Measurements from ENCODE around the gene SLC49A3. TPM values are rescaled to one million over a fixed set of nuclear protein-coding genes. Genes with fewer than 3 reads are reported as not detected.
"Not testable (repeated sequence)": the region's sequence is repeated elsewhere in the genome, so short reads cannot be mapped to it uniquely, and the experiment has no call there.

Gene SLC49A3
- total RNA-seq, 1 donor from 2014 or later = 1.9 TPM

DNA sequence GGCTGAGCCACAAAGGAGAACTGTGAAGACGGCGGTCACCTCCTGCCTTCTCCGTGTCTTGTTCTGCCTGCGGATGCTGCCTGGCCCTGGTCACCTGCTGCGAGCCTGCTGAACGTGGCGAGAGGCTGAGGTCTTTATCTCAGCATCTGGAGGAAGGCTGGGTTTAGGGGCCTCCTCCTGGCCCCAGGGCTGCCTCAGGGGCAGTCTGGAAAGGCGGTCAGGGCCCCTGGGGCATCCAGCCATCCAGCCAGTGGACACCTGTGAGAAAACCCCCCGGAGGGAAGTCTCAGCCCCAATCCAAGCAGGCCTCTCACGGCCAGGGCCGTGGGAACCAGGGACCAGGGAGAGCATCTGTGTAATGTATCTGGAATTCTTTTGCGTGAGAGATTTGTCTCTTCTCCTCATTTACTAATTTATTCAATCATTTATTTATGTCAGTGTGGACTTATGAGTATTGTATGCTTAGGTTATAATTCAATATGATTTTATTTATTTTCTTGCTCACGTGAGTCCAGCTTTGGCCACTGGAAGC is 52.3 kb downstream of the SLC49A3 start:
- Mint-ChIP-seq H3K27ac (no peak overlapping the region), H3K36me3 (peaks cover 3% of the 10 kb centered on the region), H3K9me3 (peaks cover 14% of the 10 kb centered on the region), H3K27me3 (ENCODE audit: insufficient read depth, low read depth) (peaks cover 10% of the 10 kb centered on the region), H3K4me1 (peaks cover 11% of the 10 kb centered on the region), H3K4me3 (no peak overlapping the region)
- Histone ChIP-seq H3K9ac (no peak overlapping the region), H3K9me3 (ENCODE audit: low read depth) (no peaks in the 10 kb centered on the region), H3K27me3 (no peaks in the 10 kb centered on the region), H3K27ac (no peak overlapping the region), H3F3A (ENCODE audit: low read depth) (no peaks in the 10 kb centered on the region), H3K4me3 (no peak overlapping the region), H3K36me3 (no peaks in the 10 kb centered on the region), H4K20me1 (ENCODE audit: low read depth) (no peaks in the 10 kb centered on the region), H3K79me2 (ENCODE audit: low read depth) (no peaks in the 10 kb centered on the region), H2AFZ (replicated peaks) (no peak overlapping the region), H3K4me1 (no peaks in the 10 kb centered on the region), H3K4me2 (no peak overlapping the region)
- TF ChIP-seq EZH2phosphoT487 (IDR thresholded peaks at IDR 0.05) (no peak), EZH2 (IDR thresholded peaks at IDR 0.05) (no peak), CTCF (IDR thresholded peaks at IDR 0.05) (no peak)
- DNase-seq (ENCODE audit: low spot score) = peak; percentile 1

DNA sequence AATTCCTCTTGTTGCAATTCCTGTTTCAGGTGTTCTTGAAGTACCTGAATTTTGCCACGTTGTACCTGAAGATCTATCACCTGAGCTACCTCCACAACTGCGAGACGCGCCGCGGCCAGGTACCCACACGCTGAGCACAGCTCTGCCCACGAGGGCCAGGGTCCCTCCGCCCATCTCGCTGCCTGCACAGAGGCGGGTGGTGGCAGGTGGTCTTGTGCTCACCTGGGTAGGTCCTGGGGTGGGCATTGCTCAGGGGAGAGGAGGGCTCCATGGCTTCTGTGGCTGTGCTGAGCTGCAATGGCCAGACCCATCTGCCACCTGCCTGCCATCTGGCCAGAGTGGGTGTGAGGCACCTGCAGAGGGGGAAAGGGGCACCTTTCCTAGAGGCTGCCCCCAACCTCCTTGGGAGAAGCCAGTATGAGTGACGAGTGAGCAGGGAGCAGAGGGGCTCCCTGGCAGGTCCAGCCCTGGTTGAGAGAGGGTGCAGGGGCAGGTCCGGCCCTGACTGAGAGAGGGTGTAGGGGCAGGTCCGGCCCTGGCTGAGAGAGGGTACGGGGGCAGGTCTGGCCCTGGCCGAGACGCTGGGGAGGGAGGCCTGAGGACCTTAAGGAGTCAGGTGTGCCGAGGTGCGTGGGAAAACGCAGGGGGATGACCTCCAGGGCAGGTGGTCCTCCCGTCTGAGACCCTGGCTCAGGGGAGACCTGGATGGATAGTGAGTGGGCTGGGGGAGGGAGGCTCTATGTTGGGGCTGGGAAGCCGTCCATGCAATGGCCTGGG is 52.9 kb downstream of the SLC49A3 start:
- H3K9ac ChIP-seq = no peak overlapping the region
- H3K4me1 Mint-ChIP-seq = peaks cover 11% of the 10 kb centered on the region
- H3K79me2 ChIP-seq (ENCODE audit: low read depth) = no peaks in the 10 kb centered on the region
- DNase-seq (ENCODE audit: low spot score) = peak; percentile 1
- H3K27me3 Mint-ChIP-seq (ENCODE audit: insufficient read depth, low read depth) = peaks cover 8% of the 10 kb centered on the region
- H3K4me1 ChIP-seq = no peaks in the 10 kb centered on the region
- no peaks in the 10 kb centered on the region for H3K36me3 ChIP-seq
- no peaks in the 10 kb centered on the region for H3K27me3 ChIP-seq
- no peaks in the 10 kb centered on the region for H3K9me3 ChIP-seq (ENCODE audit: low read depth)
- H4K20me1 ChIP-seq (ENCODE audit: low read depth) = no peaks in the 10 kb centered on the region
- no peak overlapping the region for H3K4me3 Mint-ChIP-seq
- no peak overlapping the region for H3K4me2 ChIP-seq
- no peaks in the 10 kb centered on the region for H3F3A ChIP-seq (ENCODE audit: low read depth)
- H3K9me3 Mint-ChIP-seq = peaks cover 14% of the 10 kb centered on the region
- H3K27ac ChIP-seq = no peak overlapping the region
- no peak overlapping the region for H3K27ac Mint-ChIP-seq
- TF ChIP-seq EZH2 (IDR thresholded peaks at IDR 0.05) = no peak
- no peak overlapping the region for H3K4me3 ChIP-seq
- peaks cover 3% of the 10 kb centered on the region for H3K36me3 Mint-ChIP-seq
- H2AFZ ChIP-seq (replicated peaks) = no peak overlapping the region

DNA sequence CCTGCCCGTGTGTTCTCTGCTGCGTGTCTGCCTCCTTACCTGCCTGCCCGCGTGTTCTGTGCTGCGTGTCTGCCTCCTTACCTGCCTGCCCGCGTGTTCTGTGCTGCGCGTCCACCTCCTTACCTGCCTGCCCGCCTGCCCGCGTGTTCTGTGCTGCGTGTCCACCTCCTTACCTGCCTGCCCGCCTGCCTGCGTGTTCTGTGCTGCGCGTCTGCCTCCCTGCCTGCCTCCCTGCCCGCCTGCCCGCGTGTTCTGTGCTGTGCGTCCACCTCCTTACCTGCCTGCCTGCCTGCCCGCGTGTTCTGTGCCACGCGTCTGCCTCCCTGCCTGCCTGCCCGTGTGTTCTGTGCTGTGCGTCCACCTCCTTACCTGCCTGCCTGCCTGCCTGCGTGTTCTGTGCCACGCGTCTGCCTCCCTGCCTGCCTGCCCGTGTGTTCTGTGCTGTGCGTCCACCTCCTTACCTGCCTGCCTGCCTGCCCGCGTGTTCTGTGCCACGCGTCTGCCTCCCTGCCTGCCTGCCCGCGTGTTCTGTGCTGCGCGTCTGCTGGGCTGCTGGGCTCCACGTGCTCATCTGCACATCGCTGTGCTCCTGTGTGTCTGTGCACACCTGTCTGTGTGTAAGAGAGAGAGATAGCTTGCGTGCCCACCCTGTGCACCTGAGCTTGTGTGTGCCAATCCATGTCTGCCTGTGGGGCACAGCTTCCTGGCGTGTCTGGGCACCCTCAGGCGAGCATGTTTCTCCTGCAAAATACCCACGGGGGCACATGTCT is 53.7 kb downstream of the SLC49A3 start:
- peaks cover 14% of the 10 kb centered on the region for H3K9me3 Mint-ChIP-seq
- not testable (repeated sequence) for H3K4me3 Mint-ChIP-seq; H3F3A ChIP-seq (ENCODE audit: low read depth); H3K36me3 Mint-ChIP-seq; H3K27ac ChIP-seq; H3K4me2 ChIP-seq; H3K27ac Mint-ChIP-seq; H3K27me3 Mint-ChIP-seq (ENCODE audit: insufficient read depth, low read depth); H3K27me3 ChIP-seq; H3K4me1 ChIP-seq; H3K9ac ChIP-seq; H3K36me3 ChIP-seq; H3K9me3 ChIP-seq (ENCODE audit: low read depth); H3K4me3 ChIP-seq; H4K20me1 ChIP-seq (ENCODE audit: low read depth); H2AFZ ChIP-seq (replicated peaks); H3K79me2 ChIP-seq (ENCODE audit: low read depth)
- H3K4me1 Mint-ChIP-seq = peaks cover 11% of the 10 kb centered on the region
- DNase-seq (ENCODE audit: low spot score) = peak; percentile 0

- H3K27me3 Mint-ChIP-seq (ENCODE audit: insufficient read depth, low read depth) = peaks cover 13% of the 10 kb centered on the region
- peaks cover 11% of the 10 kb centered on the region for H3K4me1 Mint-ChIP-seq
- Histone ChIP-seq H3K27ac (no peak overlapping the region), H3K4me3 (no peak overlapping the region), H3K27me3 (no peaks in the 10 kb centered on the region), H3K9me3 (ENCODE audit: low read depth) (no peaks in the 10 kb centered on the region), H3K79me2 (ENCODE audit: low read depth) (no peaks in the 10 kb centered on the region), H3K4me2 (no peak overlapping the region), H3K9ac (no peak overlapping the region), H4K20me1 (ENCODE audit: low read depth) (no peaks in the 10 kb centered on the region), H3K36me3 (no peaks in the 10 kb centered on the region), H3F3A (ENCODE audit: low read depth) (no peaks in the 10 kb centered on the region), H2AFZ (replicated peaks) (no peak overlapping the region), H3K4me1 (no peaks in the 10 kb centered on the region)
- TF ChIP-seq EZH2phosphoT487 (IDR thresholded peaks at IDR 0.05) (no peak), CTCF (IDR thresholded peaks at IDR 0.05) (no peak), EZH2 (IDR thresholded peaks at IDR 0.05) (no peak)
- H3K36me3 Mint-ChIP-seq = peaks cover 3% of the 10 kb centered on the region
- no peak overlapping the region for H3K27ac Mint-ChIP-seq
- H3K9me3 Mint-ChIP-seq = peaks cover 16% of the 10 kb centered on the region
- no peak for DNase-seq (ENCODE audit: low spot score)
- H3K4me3 Mint-ChIP-seq = no peak overlapping the region
Observed at GRCh38 chr4:634599-634985, 54.4 kb downstream of the SLC49A3 start.
